ENCODE data around the gene ZNF440.
"Not testable (repeated sequence)": the region's sequence is repeated elsewhere in the genome, so short reads cannot be mapped to it uniquely, and the experiment has no call there.

ZNF440 gene

DNA sequence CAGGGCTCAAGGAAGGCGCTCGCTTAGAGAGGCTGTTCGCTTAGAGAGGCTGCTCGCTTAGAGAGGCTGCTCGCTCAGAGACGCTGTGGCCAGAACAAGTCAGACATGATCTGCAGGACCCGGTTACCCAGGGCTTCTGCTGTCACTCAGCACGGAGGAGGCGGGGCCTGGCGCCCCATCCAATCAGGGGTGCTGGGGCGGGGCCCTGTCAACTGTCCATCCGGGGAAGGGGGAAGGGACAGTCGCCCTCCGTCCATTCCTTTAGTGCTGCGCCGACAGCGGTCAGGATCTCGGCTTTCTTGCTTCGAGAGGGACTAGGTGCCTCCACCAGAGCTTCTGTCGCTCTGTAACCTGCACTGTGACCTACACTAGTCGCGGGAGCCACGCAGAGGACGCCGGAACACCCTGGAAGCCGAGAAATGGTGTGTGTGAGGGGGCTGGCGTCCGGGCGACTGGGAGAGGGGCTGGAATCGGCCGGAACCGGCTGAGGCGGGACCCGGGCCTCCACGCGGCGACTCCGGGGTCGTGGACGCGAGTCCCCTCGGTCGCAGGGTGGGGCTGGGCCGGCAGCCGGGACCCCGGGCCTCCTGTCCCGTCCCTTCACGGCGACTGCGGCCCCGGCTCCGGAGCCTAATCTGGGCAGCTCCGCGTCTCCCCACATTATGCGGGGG is at the start of gene ZNF440:
Gene ZNF440, plus strand, starts transcription at position 245 of the 671 bp plus-strand sequence. Its CDS starts 175 bp downstream, at position 420.
- DNase-seq (ENCODE audit: low read depth, low spot score) = peak; percentile 94
- peak within 1 kb of the TSS; percentile 69 for H3K4me3 ChIP-seq (ENCODE audit: low read depth, low read length)
- in situ Hi-C loops (cut with HindIII; ENCODE audit: low sequenced_read_pairs) = no loop called here
- TF ChIP-seq, protein P1, sequence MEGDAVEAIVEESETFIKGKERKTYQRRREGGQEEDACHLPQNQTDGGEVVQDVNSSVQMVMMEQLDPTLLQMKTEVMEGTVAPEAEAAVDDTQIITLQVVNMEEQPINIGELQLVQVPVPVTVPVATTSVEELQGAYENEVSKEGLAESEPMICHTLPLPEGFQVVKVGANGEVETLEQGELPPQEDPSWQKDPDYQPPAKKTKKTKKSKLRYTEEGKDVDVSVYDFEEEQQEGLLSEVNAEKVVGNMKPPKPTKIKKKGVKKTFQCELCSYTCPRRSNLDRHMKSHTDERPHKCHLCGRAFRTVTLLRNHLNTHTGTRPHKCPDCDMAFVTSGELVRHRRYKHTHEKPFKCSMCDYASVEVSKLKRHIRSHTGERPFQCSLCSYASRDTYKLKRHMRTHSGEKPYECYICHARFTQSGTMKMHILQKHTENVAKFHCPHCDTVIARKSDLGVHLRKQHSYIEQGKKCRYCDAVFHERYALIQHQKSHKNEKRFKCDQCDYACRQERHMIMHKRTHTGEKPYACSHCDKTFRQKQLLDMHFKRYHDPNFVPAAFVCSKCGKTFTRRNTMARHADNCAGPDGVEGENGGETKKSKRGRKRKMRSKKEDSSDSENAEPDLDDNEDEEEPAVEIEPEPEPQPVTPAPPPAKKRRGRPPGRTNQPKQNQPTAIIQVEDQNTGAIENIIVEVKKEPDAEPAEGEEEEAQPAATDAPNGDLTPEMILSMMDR (IDR thresholded peaks at IDR 0.05; ENCODE audit: low read depth, low read length) = no peak

DNA sequence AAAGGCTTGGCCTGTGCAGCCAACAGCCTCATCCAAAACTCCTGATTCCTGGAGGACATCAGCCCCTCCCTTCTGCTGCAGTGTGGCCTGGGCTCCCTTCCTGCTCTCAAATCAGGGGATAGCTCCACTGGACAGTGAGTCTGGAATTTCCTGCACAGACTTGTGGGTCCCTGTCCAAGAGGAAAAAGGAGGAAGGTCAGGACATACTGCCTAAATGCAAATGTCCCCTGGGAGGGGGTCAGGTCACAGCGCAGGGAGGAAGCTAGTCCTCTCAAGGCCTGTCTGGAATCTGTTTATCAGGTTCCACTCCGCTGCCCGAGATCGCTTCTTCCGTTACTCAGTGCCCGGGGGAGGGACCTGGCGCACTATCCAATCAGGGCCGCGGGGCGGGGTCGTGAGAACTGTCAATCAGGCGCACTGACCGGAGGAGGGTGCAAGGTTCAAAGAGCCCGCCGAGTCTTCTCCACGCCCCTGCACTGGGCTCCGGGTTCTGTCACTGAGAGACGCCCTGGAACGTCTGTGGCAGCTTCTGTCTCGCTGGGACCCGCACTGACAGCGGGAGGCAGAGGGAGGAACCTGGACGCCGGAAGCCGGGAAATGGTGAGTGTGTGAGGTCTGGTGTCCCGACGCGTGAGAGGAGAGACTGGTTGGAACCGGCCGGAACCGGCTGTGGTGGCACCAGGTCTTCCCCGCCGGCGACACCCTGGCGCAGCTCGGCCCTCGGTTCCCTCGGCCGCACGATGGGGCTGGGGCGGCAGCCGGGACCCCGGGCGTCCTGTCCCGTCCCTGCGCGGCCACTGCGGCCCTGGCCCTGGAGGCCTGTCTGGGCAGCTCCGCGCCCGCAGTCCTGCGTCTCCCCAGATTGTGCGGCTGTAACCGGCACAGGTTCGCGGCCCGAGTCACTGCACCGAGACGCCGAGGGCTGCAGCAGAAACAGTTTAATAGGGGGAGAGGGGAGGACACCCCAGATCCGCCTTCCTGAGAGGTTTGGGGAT is 47.2 kb upstream of the ZNF440 start, which contains the start of gene ZNF441:
Gene ZNF441, plus strand, starts transcription at position 404 of the 995 bp plus-strand sequence. Its CDS starts 194 bp downstream, at position 598.
- TF ChIP-seq, protein P1 (IDR thresholded peaks at IDR 0.05; ENCODE audit: low read depth, low read length) = no peak
- peak; percentile 94 for DNase-seq (ENCODE audit: low read depth, low spot score)
- in situ Hi-C loops (cut with HindIII; ENCODE audit: low sequenced_read_pairs) = no loop called here
- peak within 1 kb of the TSS; percentile 88 for H3K4me3 ChIP-seq (ENCODE audit: low read depth, low read length)

DNA sequence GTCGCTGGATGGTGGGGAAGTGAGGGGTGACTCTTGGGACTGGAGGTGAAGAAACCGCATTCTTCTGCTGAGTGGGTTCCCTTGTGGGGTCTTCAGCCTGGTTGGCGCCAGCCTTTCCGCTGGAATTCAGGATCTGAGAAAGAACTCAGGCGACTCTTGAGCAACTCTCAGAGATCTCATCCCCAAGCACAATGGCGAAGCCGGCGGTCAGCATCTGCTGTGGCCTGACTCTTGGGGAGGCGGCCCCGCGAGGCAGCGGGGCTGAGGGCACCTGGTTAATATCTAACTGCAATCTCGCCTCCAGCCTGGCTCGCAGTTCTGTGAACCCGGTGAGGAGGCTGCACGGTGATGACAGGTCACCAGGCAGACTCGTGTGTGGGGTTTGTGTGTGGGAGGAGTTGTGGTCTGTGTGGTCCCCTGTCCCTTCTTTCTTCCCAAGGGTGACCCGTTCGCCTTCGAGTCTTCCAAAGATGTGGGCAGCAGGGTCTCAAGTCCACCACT is 46.4 kb upstream of the ZNF440 start:
- in situ Hi-C loops (cut with HindIII; ENCODE audit: low sequenced_read_pairs) = no loop called here
- no peak for DNase-seq (ENCODE audit: low read depth, low spot score)

DNA sequence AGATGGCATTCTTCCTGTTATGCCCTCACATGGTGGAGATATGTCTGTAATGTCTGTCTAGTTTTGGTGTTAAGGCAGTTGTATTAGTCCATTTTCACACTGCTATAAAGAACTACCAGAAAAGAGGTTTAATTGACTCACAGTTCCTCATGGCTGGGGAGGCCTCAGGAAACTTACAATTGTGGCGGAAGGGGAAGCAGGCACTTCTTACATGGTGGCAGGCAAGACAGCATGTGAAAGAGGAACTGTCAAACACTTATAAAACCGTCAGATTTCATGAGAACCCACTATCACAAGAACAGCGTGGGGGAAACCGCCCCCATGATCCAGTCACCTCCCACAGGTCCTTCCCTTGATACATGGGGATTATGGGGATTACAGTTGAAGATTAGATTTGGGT is 44.1 kb upstream of the ZNF440 start:
- H3K4me3 ChIP-seq (ENCODE audit: low read depth, low read length) = no peak overlapping the region
- in situ Hi-C loops (cut with HindIII; ENCODE audit: low sequenced_read_pairs) = no loop called here
- no peak for DNase-seq (ENCODE audit: low read depth, low spot score)
- TF ChIP-seq, protein P1 (IDR thresholded peaks at IDR 0.05; ENCODE audit: low read depth, low read length) = no peak

More for the DNA sequence above, 46.4 kb upstream of the ZNF440 start:
- H3K4me3 ChIP-seq (ENCODE audit: low read depth, low read length) = peak overlapping the region; percentile 88
- TF ChIP-seq, protein P1 (IDR thresholded peaks at IDR 0.05; ENCODE audit: low read depth, low read length) = no peak

DNA sequence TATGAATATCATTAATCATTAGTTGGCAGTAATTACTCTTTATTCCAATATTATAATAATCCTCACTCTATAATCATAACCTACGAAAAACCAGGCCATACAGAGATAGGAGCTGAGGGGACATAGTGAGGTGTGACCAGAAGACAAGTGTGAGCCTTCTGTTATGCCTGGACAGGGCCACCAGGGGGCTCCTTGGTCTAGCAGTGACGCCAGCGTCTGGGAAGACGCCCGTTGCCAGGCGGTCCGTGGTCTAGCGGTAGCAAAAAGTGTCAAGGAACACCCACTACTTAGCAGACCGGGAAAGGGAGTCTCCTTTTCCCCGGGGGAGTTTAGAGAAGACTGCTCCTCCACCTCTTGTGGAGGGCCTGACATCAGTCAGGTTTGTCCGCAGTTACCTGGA is 42.6 kb upstream of the ZNF440 start:
- DNase-seq (ENCODE audit: low read depth, low spot score); in situ Hi-C loops (cut with HindIII; ENCODE audit: low sequenced_read_pairs); H3K4me3 ChIP-seq (ENCODE audit: low read depth, low read length): not testable (repeated sequence)

DNA sequence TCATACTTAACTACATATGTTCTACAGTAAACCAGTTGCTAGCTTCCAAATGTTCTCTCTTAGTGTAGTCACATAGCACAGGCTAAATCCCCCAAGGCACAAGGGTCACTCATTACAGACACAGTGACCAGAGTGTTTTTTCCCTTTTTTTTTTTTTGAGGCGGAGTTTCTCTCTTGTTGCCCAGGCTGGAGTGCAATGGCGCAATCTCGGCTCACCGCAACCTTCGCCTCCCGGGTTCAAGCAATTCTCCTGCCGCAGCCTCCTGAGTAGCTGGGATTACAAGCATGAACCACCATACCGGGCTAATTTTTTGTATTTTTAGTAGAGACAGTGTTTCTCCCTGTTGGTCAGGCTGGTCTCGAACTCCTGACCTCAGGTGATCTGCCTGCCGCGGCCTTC is 37.4 kb upstream of the ZNF440 start:
- H3K4me3 ChIP-seq (ENCODE audit: low read depth, low read length); in situ Hi-C loops (cut with HindIII; ENCODE audit: low sequenced_read_pairs): not testable (repeated sequence)

DNA sequence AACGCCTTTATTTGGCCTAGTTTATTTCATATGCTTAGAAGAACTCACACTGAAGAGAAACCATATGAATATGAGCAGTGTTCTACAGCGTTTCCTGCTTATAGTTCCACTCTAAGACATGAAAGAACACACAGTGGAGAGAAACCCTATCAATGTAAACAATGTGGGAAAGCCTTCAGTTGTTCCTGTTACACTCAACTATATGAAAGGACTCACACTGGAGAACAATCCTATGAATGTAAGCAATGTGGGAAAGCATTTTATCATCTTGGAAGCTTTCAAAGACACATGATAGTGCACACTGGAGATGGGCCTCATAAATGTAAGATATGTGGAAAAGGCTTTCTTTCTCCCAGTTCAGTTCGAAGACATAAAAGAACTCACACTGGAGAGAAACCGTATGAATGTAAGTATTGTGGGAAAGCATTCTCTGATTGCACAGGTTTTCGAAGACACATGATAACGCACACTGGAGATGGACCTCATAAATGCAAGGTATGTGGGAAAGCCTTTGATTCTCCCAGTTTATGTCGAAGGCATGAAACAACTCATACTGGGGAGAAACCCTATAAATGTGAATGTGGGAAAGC is 33.5 kb upstream of the ZNF440 start:
- in situ Hi-C loops (cut with HindIII; ENCODE audit: low sequenced_read_pairs) = no loop called here
- DNase-seq (ENCODE audit: low read depth, low spot score) = peak; percentile 6
- TF ChIP-seq, protein P1 (IDR thresholded peaks at IDR 0.05; ENCODE audit: low read depth, low read length) = no peak
- no peak overlapping the region for H3K4me3 ChIP-seq (ENCODE audit: low read depth, low read length)

More for the DNA sequence above, 37.4 kb upstream of the ZNF440 start:
- DNase-seq (ENCODE audit: low read depth, low spot score) = not testable (repeated sequence)

Data from astrocyte of the spinal cord (primary cell).